Hepatocyte (in vitro differentiated cells): Measurements from ENCODE around the gene SLC1A4. TPM values are rescaled to one million over a fixed set of nuclear protein-coding genes. Genes with fewer than 3 reads are reported as not detected.

Experiments used
- DNase-seq: peaks from one replicate; pipeline ENCODE4 v3.0.0-alpha.2; 2016; ENCODE audit warnings: low spot score
- H2AFZ ChIP-seq: fragments of 200-600 bp; sonication (generic); 2 replicates; pipeline ENCODE4 v1.6.0; 2016; ENCODE audit warnings: antibody characterized with exemption, mild to moderate bottlenecking
- H3K27ac ChIP-seq: fragments of 200-600 bp; sonication (generic); 2 replicates; pipeline ENCODE4 v1.5.1; 2016; ENCODE audit warnings: mild to moderate bottlenecking
- H3K27me3 ChIP-seq: fragments of 200-600 bp; sonication (generic); 2 replicates; pipeline ENCODE4 v1.6.1; 2016
- H3K36me3 ChIP-seq: fragments of 200-600 bp; sonication (generic); replicated peaks from 2 replicates; pipeline ENCODE4 v1.5.1; 2016; ENCODE audit warnings: low read depth; ENCODE audit not compliant: insufficient read depth
- H3K4me1 ChIP-seq: fragments of 200-600 bp; sonication (generic); 2 replicates; pipeline ENCODE4 v1.5.1; 2016; ENCODE audit warnings: mild to moderate bottlenecking, moderate library complexity; ENCODE audit not compliant: insufficient read depth
- H3K4me2 ChIP-seq: fragments of 200-600 bp; sonication (generic); 2 replicates; pipeline ENCODE4 v1.6.0; 2016
- H3K4me3 ChIP-seq: fragments of 200-600 bp; sonication (generic); 2 replicates; pipeline ENCODE4 v1.5.1; 2016; ENCODE audit warnings: mild to moderate bottlenecking
- H3K79me2 ChIP-seq: fragments of 200-600 bp; sonication (generic); 2 replicates; pipeline ENCODE4 v1.6.0; 2017; ENCODE audit warnings: mild to moderate bottlenecking
- H3K9me2 ChIP-seq: fragments of 200-600 bp; sonication (generic); replicated peaks from 2 replicates; pipeline ENCODE4 v1.6.0; 2017; ENCODE audit warnings: mild to moderate bottlenecking; ENCODE audit not compliant: insufficient read depth
- H3K9me3 ChIP-seq: fragments of 200-600 bp; sonication (generic); 2 replicates; pipeline ENCODE4 v1.5.1; 2016; ENCODE audit warnings: low read depth, mild to moderate bottlenecking
- H4K20me1 ChIP-seq: fragments of 200-600 bp; sonication (generic); 2 replicates; pipeline ENCODE4 v1.6.0; 2016; ENCODE audit warnings: mild to moderate bottlenecking; ENCODE audit not compliant: insufficient read depth, poor library complexity, severe bottlenecking
- CTCF ChIP-seq: fragments of 200-600 bp; sonication (generic); IDR thresholded peaks from 2 replicates; pipeline ENCODE4 v1.5.1; 2016; ENCODE audit warnings: antibody characterized with exemption, mild to moderate bottlenecking; ENCODE audit not compliant: poor library complexity
- EZH2 ChIP-seq: fragments of 200-600 bp; sonication (generic); IDR thresholded peaks from 2 replicates; pipeline ENCODE4 v1.6.1; 2016; ENCODE audit warnings: antibody characterized with exemption, mild to moderate bottlenecking, borderline replicate concordance
- EZH2phosphoT487 ChIP-seq: fragments of 200-600 bp; sonication (generic); IDR thresholded peaks from one replicate; pipeline ENCODE4 v1.6.1; 2018; ENCODE audit warnings: antibody characterized with exemption, mild to moderate bottlenecking, low read depth, moderate library complexity; ENCODE audit not compliant: unreplicated experiment, severe bottlenecking
- WGBS: methylation state at CpG from one replicate; pipeline ENCODE4 v1.1.6; 2016; ENCODE audit warnings: low lambda C conversion rate; ENCODE audit errors: missing lambda C conversion rate; 5-methylcytosine and 5-hydroxymethylcytosine counted together
- polyA plus RNA-seq: library from polyadenylated mRNA; unstranded; fragments of >200 nt; fragmentation: Nextera tagmentation; extraction: Ambion mirVana; gene quantifications from 2 replicates; pipeline ENCODE4 v1.2.1, GENCODE V29; 2016
- total RNA-seq: library from RNA; depleted of rRNA; stranded (reverse); fragments of >200 nt; gene quantifications from 2 replicates; pipeline ENCODE4 v1.2.3, GENCODE V29; 2014

Gene SLC1A4
- total and polyA plus RNA-seq, 2 experiments from 2014 or later = 14.2 to 17.8 TPM

GRCh38 chr2:65025453-65026123 is 36.4 kb downstream of the SLC1A4 start:
- Histone ChIP-seq H3K36me3 (no peaks in the 10 kb centered on the region), H3K9me3 (no peaks in the 10 kb centered on the region), H3K27me3 (no peaks in the 10 kb centered on the region), H3K4me3 (no peak overlapping the region), H3K27ac (peak overlapping the region; percentile 74), H2AFZ (peak overlapping the region; percentile 8), H4K20me1 (no peaks in the 10 kb centered on the region), H3K4me2 (peak overlapping the region; percentile 27), H3K79me2 (no peaks in the 10 kb centered on the region), H3K9me2 (no peaks in the 10 kb centered on the region), H3K4me1 (peaks cover 10% of the 10 kb centered on the region)
- TF ChIP-seq CTCF (no peak), EZH2phosphoT487 (no peak), EZH2 (no peak)
- DNase-seq = no peak
- 95% methylated on average over 8 of the region's 8 CpGs for WGBS

- H3K79me2 ChIP-seq = no peaks in the 10 kb centered on the region
- H3K9me2 ChIP-seq = no peaks in the 10 kb centered on the region
- no peaks in the 10 kb centered on the region for H3K9me3 ChIP-seq
- peak overlapping the region; percentile 74 for H3K27ac ChIP-seq
- no peaks in the 10 kb centered on the region for H4K20me1 ChIP-seq
- 84% methylated on average over 8 of the region's 8 CpGs for WGBS
- no peak overlapping the region for H3K4me3 ChIP-seq
- TF ChIP-seq CTCF (no peak), EZH2phosphoT487 (no peak), EZH2 (no peak)
- peak overlapping the region; percentile 27 for H3K4me2 ChIP-seq
- no peaks in the 10 kb centered on the region for H3K27me3 ChIP-seq
- H3K36me3 ChIP-seq = no peaks in the 10 kb centered on the region
- peaks cover 10% of the 10 kb centered on the region for H3K4me1 ChIP-seq
- DNase-seq = no peak
- peak overlapping the region; percentile 8 for H2AFZ ChIP-seq
Measured at GRCh38 chr2:65026154-65026553, 37.0 kb downstream of the SLC1A4 start.

DNA sequence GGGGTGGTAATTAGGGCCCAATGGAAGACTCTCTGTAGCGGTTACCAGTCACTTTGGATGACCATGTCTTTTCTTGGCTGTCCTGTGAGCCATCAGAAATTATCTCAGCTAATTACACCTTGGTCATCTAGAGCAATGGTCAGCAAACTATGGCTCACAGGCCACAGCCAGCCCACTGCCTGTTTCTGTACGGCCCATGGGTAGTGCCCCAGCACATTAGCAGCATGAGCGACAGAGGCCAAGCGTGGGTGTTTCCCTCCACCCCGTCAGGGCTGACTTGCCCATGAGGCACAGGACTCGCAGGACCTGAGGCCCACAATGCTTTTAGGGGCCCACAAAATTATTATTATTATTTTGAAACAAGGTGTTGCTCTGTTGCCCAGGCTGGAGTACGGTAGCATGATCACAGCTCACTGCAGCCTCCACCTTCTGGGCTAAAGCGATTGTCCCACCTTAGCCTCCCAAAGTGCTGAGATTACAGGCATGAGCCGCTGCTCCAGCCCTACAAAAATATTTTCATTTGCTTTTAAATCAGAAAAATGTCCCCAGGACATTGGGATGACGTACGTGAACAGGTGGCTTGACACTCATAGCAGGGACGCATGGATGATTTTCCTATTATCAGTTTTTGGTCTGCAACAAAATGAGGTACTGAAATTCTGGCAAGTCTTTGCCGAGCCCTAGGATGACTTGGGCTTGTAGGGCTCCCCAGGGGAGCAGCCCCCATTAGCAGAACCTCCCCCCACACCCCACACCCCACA is 37.7 kb downstream of the SLC1A4 start:
- H2AFZ ChIP-seq = no peak overlapping the region
- no peak overlapping the region for H3K4me2 ChIP-seq
- H3K36me3 ChIP-seq = no peaks in the 10 kb centered on the region
- WGBS = 91% methylated on average over 13 of the region's 13 CpGs
- no peaks in the 10 kb centered on the region for H3K27me3 ChIP-seq
- H3K9me3 ChIP-seq = no peaks in the 10 kb centered on the region
- H4K20me1 ChIP-seq = no peaks in the 10 kb centered on the region
- TF ChIP-seq CTCF (no peak), EZH2phosphoT487 (no peak), EZH2 (no peak)
- no peak overlapping the region for H3K27ac ChIP-seq
- H3K4me3 ChIP-seq = no peak overlapping the region
- H3K79me2 ChIP-seq = no peaks in the 10 kb centered on the region
- DNase-seq = no peak
- H3K9me2 ChIP-seq = no peaks in the 10 kb centered on the region
- peaks cover 13% of the 10 kb centered on the region for H3K4me1 ChIP-seq
